ENCODE results near the gene C1QTNF6.
A peak's percentile ranks its signal among the peaks of the same experiment; 100 is the strongest.

Gene C1QTNF6

DNA sequence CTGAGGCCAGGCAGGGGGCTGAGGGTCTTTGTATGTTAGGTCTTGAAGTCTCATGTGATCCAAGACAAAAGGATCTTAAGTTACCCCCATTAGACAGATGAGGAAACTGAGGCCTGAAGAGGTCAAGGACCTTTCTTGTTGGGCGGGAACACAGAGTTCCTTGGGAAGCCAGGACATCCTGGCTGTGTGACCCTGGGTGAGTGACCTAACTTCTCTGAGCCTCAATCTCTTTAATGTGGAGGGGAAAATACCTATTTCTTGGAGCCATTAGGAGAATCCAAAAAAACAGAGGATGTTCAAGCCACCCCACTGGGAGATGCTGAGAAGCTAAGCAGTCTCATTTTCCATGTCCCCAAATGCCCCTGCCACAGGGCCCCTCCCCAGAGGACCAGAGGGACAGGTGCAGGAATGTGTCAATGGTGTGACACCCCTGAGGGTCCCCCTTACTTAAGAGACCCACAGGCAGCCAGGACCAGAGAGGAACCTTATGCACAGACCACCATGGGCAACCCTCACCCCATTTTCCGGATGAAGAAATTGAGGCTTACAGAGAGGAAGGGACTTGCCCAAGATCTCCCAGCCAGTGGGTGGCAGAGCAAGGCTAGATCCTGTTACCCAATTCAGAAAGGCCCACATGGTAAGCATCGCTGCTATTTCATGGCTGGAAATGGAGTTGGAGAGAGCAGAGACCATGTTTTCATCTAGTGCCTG lies 48.0 kb upstream of the C1QTNF6 start:
- Histone ChIP-seq H3K36me3 (ENCODE audit: control insufficient read depth in 2 of 2, insufficient read depth in 1 of 2, low read length in 2 of 2) (no peaks in the 10 kb centered on the region), H3K4me1 (ENCODE audit: control insufficient read depth, insufficient read depth, low read length) (no peaks in the 10 kb centered on the region)
- no peak for TF ChIP-seq ZNF341 (tag by site-specific recombination; IDR thresholded peaks at IDR 0.05; ENCODE audit: low read depth)
- no peak for TF ChIP-seq ZNF433 (tag by site-specific recombination; IDR thresholded peaks at IDR 0.05; ENCODE audit: low read depth)
- no peak for TF ChIP-seq ZNF292 (tag by site-specific recombination; IDR thresholded peaks at IDR 0.05; ENCODE audit: borderline replicate concordance, low read depth)
- TF ChIP-seq, protein P1, sequence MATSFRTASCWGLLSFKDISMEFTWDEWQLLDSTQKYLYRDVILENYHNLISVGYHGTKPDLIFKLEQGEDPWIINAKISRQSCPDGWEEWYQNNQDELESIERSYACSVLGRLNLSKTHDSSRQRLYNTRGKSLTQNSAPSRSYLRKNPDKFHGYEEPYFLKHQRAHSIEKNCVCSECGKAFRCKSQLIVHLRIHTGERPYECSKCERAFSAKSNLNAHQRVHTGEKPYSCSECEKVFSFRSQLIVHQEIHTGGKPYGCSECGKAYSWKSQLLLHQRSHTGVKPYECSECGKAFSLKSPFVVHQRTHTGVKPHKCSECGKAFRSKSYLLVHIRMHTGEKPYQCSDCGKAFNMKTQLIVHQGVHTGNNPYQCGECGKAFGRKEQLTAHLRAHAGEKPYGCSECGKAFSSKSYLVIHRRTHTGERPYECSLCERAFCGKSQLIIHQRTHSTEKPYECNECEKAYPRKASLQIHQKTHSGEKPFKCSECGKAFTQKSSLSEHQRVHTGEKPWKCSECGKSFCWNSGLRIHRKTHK (tag by site-specific recombination; IDR thresholded peaks at IDR 0.05): no peak
- no peak for TF ChIP-seq ZNF660 (tag by site-specific recombination; IDR thresholded peaks at IDR 0.05)
- TF ChIP-seq SCRT2 (tag by site-specific recombination; IDR thresholded peaks at IDR 0.05): no peak
- TF ChIP-seq EGR2 (tag by site-specific recombination; IDR thresholded peaks at IDR 0.05; ENCODE audit: low read depth): no peak
- no peak for TF ChIP-seq ZNF777 (tag by site-specific recombination; IDR thresholded peaks at IDR 0.05; ENCODE audit: borderline replicate concordance)
- TF ChIP-seq, protein P2, sequence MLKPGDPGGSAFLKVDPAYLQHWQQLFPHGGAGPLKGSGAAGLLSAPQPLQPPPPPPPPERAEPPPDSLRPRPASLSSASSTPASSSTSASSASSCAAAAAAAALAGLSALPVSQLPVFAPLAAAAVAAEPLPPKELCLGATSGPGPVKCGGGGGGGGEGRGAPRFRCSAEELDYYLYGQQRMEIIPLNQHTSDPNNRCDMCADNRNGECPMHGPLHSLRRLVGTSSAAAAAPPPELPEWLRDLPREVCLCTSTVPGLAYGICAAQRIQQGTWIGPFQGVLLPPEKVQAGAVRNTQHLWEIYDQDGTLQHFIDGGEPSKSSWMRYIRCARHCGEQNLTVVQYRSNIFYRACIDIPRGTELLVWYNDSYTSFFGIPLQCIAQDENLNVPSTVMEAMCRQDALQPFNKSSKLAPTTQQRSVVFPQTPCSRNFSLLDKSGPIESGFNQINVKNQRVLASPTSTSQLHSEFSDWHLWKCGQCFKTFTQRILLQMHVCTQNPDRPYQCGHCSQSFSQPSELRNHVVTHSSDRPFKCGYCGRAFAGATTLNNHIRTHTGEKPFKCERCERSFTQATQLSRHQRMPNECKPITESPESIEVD (tag by site-specific recombination; IDR thresholded peaks at IDR 0.05): no peak
- TF ChIP-seq ZNF701 (tag by site-specific recombination; IDR thresholded peaks at IDR 0.05): no peak
- no peak for TF ChIP-seq ZNF747 (tag by site-specific recombination; IDR thresholded peaks at IDR 0.05)
- TF ChIP-seq BCL11B (tag by site-specific recombination; IDR thresholded peaks at IDR 0.05; ENCODE audit: low read depth): no peak
- no peak for TF ChIP-seq ZNF654 (tag by site-specific recombination; IDR thresholded peaks at IDR 0.05; ENCODE audit: low read depth)
- TF ChIP-seq, protein P3, sequence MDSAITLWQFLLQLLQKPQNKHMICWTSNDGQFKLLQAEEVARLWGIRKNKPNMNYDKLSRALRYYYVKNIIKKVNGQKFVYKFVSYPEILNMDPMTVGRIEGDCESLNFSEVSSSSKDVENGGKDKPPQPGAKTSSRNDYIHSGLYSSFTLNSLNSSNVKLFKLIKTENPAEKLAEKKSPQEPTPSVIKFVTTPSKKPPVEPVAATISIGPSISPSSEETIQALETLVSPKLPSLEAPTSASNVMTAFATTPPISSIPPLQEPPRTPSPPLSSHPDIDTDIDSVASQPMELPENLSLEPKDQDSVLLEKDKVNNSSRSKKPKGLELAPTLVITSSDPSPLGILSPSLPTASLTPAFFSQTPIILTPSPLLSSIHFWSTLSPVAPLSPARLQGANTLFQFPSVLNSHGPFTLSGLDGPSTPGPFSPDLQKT (IDR thresholded peaks at IDR 0.05; ENCODE audit: borderline replicate concordance, low read depth, low read length): no peak
- TF ChIP-seq ZNF544 (tag by site-specific recombination; IDR thresholded peaks at IDR 0.05): no peak
- TF ChIP-seq, protein P4, sequence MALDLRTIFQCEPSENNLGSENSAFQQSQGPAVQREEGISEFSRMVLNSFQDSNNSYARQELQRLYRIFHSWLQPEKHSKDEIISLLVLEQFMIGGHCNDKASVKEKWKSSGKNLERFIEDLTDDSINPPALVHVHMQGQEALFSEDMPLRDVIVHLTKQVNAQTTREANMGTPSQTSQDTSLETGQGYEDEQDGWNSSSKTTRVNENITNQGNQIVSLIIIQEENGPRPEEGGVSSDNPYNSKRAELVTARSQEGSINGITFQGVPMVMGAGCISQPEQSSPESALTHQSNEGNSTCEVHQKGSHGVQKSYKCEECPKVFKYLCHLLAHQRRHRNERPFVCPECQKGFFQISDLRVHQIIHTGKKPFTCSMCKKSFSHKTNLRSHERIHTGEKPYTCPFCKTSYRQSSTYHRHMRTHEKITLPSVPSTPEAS (tag by site-specific recombination; IDR thresholded peaks at IDR 0.05): no peak

DNA sequence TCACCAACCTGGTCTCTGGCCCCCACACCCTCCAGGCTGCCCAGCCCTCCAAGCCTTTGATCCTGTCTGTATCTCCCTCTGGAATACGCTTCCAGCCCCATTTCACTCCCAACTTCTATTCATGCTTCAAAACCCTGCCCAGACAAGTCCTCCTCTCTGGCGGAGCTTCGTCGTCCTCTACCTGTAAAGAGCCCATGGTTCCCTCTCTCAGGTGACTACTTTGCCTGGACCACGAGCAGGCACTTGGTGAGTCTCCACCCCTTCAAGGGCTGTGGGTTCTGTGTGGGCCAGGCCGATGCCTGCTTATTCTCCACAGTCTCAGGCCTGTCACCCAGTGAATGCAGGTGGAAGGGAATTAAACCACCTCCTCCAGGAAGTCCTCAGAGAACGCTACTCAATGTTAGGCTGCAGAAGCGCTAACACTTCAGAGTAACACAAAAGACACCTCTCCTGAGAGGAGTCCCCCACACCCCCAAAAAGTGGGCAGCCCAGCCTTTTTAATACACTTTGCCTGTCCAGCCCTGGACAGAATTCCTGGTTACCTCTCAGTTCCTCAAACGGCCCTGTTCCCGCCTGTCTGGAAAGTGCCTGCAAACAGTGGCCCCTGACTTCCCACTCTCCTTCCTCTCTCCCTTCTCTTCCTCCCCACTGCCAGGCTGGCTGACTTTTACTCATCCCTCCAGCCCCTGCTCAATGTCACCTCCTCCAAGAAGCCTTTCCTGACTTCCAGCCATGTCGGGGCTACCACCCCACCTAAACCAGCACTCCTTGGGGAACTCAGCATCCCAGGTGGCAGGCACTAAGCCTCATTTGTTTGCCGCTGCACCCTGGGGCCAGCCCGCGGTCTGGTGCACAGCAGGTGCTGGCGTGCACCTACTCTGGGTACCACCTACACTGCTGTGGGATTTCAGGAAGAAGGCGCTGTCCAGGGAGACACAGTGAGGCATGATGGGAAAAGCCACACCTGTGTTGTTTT lies 47.0 kb upstream of the C1QTNF6 start:
- Histone ChIP-seq H3K4me3 (ENCODE audit: low read depth, low read length) (no peak overlapping the region), H3K4me1 (ENCODE audit: control insufficient read depth, insufficient read depth, low read length) (no peaks in the 10 kb centered on the region), H3K9me3 (ENCODE audit: control insufficient read depth, insufficient read depth, low read depth, low read length) (no peaks in the 10 kb centered on the region), H3K36me3 (ENCODE audit: control insufficient read depth in 2 of 2, insufficient read depth in 1 of 2, low read length in 2 of 2) (no peaks in the 10 kb centered on the region), H3K27ac (ENCODE audit: extremely low read depth, low read depth, low read length) (no peak overlapping the region)
- TF ChIP-seq ZNF221 (tag by site-specific recombination; IDR thresholded peaks at IDR 0.05; ENCODE audit: borderline replicate concordance): no peak
- TF ChIP-seq ZIC2 (tag by site-specific recombination; IDR thresholded peaks at IDR 0.05): 0 out of 2 replicates have a peak, but pooled peaks have one; percentile 18
- TF ChIP-seq SCRT1 (tag by site-specific recombination; IDR thresholded peaks at IDR 0.05; ENCODE audit: borderline replicate concordance): no peak
- peak; percentile 86 for TF ChIP-seq ZFP3 (tag by site-specific recombination; IDR thresholded peaks at IDR 0.05; ENCODE audit: low read depth)
- no peak for TF ChIP-seq ZNF391 (tag by site-specific recombination; IDR thresholded peaks at IDR 0.05; ENCODE audit: borderline replicate concordance, low read depth)
- no peak for TF ChIP-seq OSR2 (tag by site-specific recombination; IDR thresholded peaks at IDR 0.05)
- no peak for TF ChIP-seq ZNF37A (tag by site-specific recombination; IDR thresholded peaks at IDR 0.05)
- ChIA-PET POLR2A (no interaction called here), CTCF (no interaction called here)

More for the DNA sequence above, 48.0 kb upstream of the C1QTNF6 start:
- no peak overlapping the region for H3K27ac ChIP-seq (ENCODE audit: extremely low read depth, low read depth, low read length)
- no peak overlapping the region for H3K4me3 ChIP-seq (ENCODE audit: low read depth, low read length)
- no peaks in the 10 kb centered on the region for H3K9me3 ChIP-seq (ENCODE audit: control insufficient read depth, insufficient read depth, low read depth, low read length)
- CTCF ChIA-PET: interaction anchor here (1.0 kb wide), 1 partner anchor 24 kb away, joined by 3 read pairs; no protein-coding TSS in a partner anchor
- POLR2A ChIA-PET: no interaction called here
